Measurements from ENCODE around the gene CDC34. TPM values are rescaled to one million over a fixed set of nuclear protein-coding genes. Genes with fewer than 3 reads are reported as not detected.
A peak's percentile ranks its signal among the peaks of the same experiment; 100 is the strongest.

Gene CDC34
- total RNA-seq, 1 experiment from 2014 or later: 87.4 TPM

- no peak for TF ChIP-seq REST (IDR thresholded peaks at IDR 0.05; ENCODE audit: low read depth)
- TF ChIP-seq SP1 (IDR thresholded peaks at IDR 0.05; ENCODE audit: low read depth): no peak
- no peak for TF ChIP-seq EGR1 (IDR thresholded peaks at IDR 0.05; ENCODE audit: low read depth)
- no peak for TF ChIP-seq ATF3 (IDR thresholded peaks at IDR 0.05)
- no peak for TF ChIP-seq POLR2AphosphoS5 (IDR thresholded peaks at IDR 0.05; ENCODE audit: low read depth, low read length)
- no peak for TF ChIP-seq ZFX (IDR thresholded peaks at IDR 0.05)
- no peak for TF ChIP-seq CBX3 (IDR thresholded peaks at IDR 0.05; ENCODE audit: low read depth)
Measured at GRCh38 chr19:495081-495401, 36.5 kb upstream of the CDC34 start (continued).

- Histone ChIP-seq H3K27ac (ENCODE audit: low read depth, low read length) (peak overlapping the region; percentile 22; the same call in 1 of the 2 replicates), H3K9me3 (ENCODE audit: control insufficient read depth in 1 of 2, insufficient read depth in 1 of 2, low read depth in 1 of 2, low read length in 2 of 2) (no peaks in the 10 kb centered on the region; a peak in 1 of 4 replicates), H3K36me3 (ENCODE audit: control insufficient read depth in 1 of 2, insufficient read depth in 2 of 2, low read length in 2 of 2) (no peaks in the 10 kb centered on the region), H2AFZ (ENCODE audit: low read depth, low read length, poor library complexity, severe bottlenecking) (no peak overlapping the region), H3K4me2 (ENCODE audit: low read length) (peak overlapping the region; percentile 43), H3K4me1 (ENCODE audit: control insufficient read depth in 1 of 2, insufficient read depth in 2 of 2, low read length in 2 of 2) (peaks cover 2 to 10% of the 10 kb centered on the region in 2 experiments; a peak in 3 of 4 replicates), H3K4me3 (replicated peaks in 1 of 2; ENCODE audit: low read depth in 1 of 2, low read length in 2 of 2) (no peak overlapping the region), H3K79me2 (ENCODE audit: insufficient read depth, low read length) (no peaks in the 10 kb centered on the region), H3K9ac (ENCODE audit: low read length) (no peak overlapping the region), H3K27me3 (ENCODE audit: insufficient read depth, low read length) (no peaks in the 10 kb centered on the region), H4K20me1 (ENCODE audit: insufficient read depth) (no peaks in the 10 kb centered on the region), H3K9me2 (ENCODE audit: insufficient read depth) (no peaks in the 10 kb centered on the region)
- intact Hi-C loops (cut with micrococcal nuclease): no loop called here
- no TSS peak for BruUV-seq (replicated peaks)
- TF ChIP-seq EGR1 (IDR thresholded peaks at IDR 0.05; ENCODE audit: low read depth): peak; percentile 95
- peak; percentile 73; the same call in 1 of the 2 replicates for TF ChIP-seq CBX3 (IDR thresholded peaks at IDR 0.05; ENCODE audit: low read depth)
- no peak for TF ChIP-seq MAX (IDR thresholded peaks at IDR 0.05)
- TF ChIP-seq POLR2AphosphoS5 (IDR thresholded peaks at IDR 0.05; ENCODE audit: low read depth, low read length): no peak
- no peak for TF ChIP-seq CEBPB (IDR thresholded peaks at IDR 0.05; ENCODE audit: low read depth)
- peak; percentile 31; the same call in 1 of the 2 replicates for TF ChIP-seq ZFX (IDR thresholded peaks at IDR 0.05)
- no peak for TF ChIP-seq ZNF274 (IDR thresholded peaks at IDR 0.05; ENCODE audit: low read depth, low read length)
- TF ChIP-seq POLR2A (IDR thresholded peaks at IDR 0.05; ENCODE audit: borderline replicate concordance, extremely low read depth, insufficient read depth, insufficient read length): no peak
- TF ChIP-seq TCF7L2 (IDR thresholded peaks at IDR 0.05; ENCODE audit: borderline replicate concordance, extremely low read depth, insufficient read depth, insufficient read length): peak; percentile 39
- TF ChIP-seq SP1 (IDR thresholded peaks at IDR 0.05; ENCODE audit: low read depth): no peak
- TF ChIP-seq ELF1 (IDR thresholded peaks at IDR 0.05; ENCODE audit: borderline replicate concordance, low read depth): no peak
- peak; percentile 59 to 92 (median 79); a peak in 5 of 6 replicates for TF ChIP-seq CTCF (IDR thresholded peaks at IDR 0.05 in 2 of 3, conservative IDR thresholded peaks at IDR 0.05 in 1 of 3; ENCODE audit: borderline replicate concordance in 1 of 3, insufficient read depth in 1 of 3, low read depth in 2 of 3, low read length in 2 of 3)
- no peak for DNase-seq (ENCODE audit: low read depth, low spot score)
- POLR2A ChIA-PET: interaction anchor here (0.7 to 1.1 kb wide), 2 partner anchors 11 to 15 kb away, joined by 3 read pairs; no protein-coding TSS in a partner anchor
- ATAC-seq: peak; percentile 79
- CTCF ChIA-PET: interaction anchor here (2.2 to 2.6 kb wide), 2 partner anchors 11 to 15 kb away, joined by 11 to 29 read pairs; partner anchors contain the start of gene TPGS1
- RAD21 ChIA-PET (ENCODE audit: low non-redundant PET in 1 of 2, low total read pairs in 2 of 2, uncharacterized antibody in 2 of 2, unreplicated experiment in 2 of 2): interaction anchor here in 1 of 2 experiments (0.5 kb wide), 1 partner anchor 132 kb away, joined by 3 read pairs; no protein-coding TSS in a partner anchor
Measured at GRCh38 chr19:495402-496111, 36.0 kb upstream of the CDC34 start.
